Left lung (tissue), 10 donors: ENCODE results near the gene SEMA4B. TPM values are rescaled to one million over a fixed set of nuclear protein-coding genes. Genes with fewer than 3 reads are reported as not detected.

Experiments used
- ATAC-seq: fragments of 200-7000 bp; cut with Tn5 transposase; one replicate; pipeline ENCODE4 v1.9.1; 2020; ENCODE audit warnings: moderate library complexity
- DNase-seq, 4 donors: peaks; one replicate each; pipeline ENCODE4 v3.0.0-alpha.2; 2013 to 2020
- H3K27ac ChIP-seq, 2 donors: fragments of 200-600 bp; sonication (generic) in 1 of 2; one replicate each; pipeline versions ENCODE4 v1.5.0 to v1.8.0; 2020 to 2021
- H3K27me3 ChIP-seq, 2 donors: fragments of 200-600 bp; sonication (generic) in 1 of 2; one replicate each; pipeline versions ENCODE4 v1.5.0 to v1.8.0; 2020 to 2021
- H3K36me3 ChIP-seq, 2 donors: fragments of 200-600 bp; sonication (generic) in 1 of 2; one replicate each; pipeline versions ENCODE4 v1.5.0 to v1.8.0; 2020 to 2021
- H3K4me1 ChIP-seq, 2 donors: fragments of 200-600 bp; one replicate each; pipeline ENCODE4 v1.8.0; 2021
- H3K4me3 ChIP-seq, 2 donors: fragments of 200-600 bp; sonication (generic) in 1 of 2; one replicate each; pipeline versions ENCODE4 v1.5.0 to v1.8.0; 2020 to 2021; ENCODE audit warnings: mild to moderate bottlenecking in 1 of 2
- H3K9me3 ChIP-seq, 2 donors: fragments of 200-600 bp; sonication (generic) in 1 of 2; one replicate each; pipeline versions ENCODE4 v1.5.0 to v1.8.0; 2020 to 2021
- intact Hi-C, 2 donors: fragments of 100-400 bp; cut with DNase I; formaldehyde crosslinking; loops; one replicate each; pipeline versions ENCODE4 v1.11.2 to v1.14.2; 2022
- polyA plus RNA-seq, 6 donors: library from polyadenylated mRNA; unstranded; fragments of 120-200 nt; gene quantifications; one replicate each; pipeline ENCODE4 v1.2.1, GENCODE V29; 2013; ENCODE audit not compliant: insufficient read length in 6 of 6
- total RNA-seq, 2 donors: library from RNA; stranded (reverse); fragmentation: NEBNext Ultra II Directional; extraction: Animal tissue kit (Norgen Biotek cat#: 25700); gene quantifications; one replicate each; pipeline ENCODE4 v1.2.1, GENCODE V29; 2021
- TF ChIP-seq, protein P1 (sequence below), 2 donors: fragments of 200-600 bp; sonication (generic) in 1 of 2; IDR thresholded peaks; one replicate each; pipeline versions ENCODE4 v1.5.0 to v1.8.0; 2021; ENCODE audit warnings: antibody characterized with exemption in 2 of 2
- donor health status: DM: no; HTN: yes; CAD: no.
- donor health status: DM: no; HTN: no; CAD: no.

The SEMA4B gene
- total and polyA plus RNA-seq, 8 donors = 22.8 to 66.7 (median 26.6) TPM

DNA sequence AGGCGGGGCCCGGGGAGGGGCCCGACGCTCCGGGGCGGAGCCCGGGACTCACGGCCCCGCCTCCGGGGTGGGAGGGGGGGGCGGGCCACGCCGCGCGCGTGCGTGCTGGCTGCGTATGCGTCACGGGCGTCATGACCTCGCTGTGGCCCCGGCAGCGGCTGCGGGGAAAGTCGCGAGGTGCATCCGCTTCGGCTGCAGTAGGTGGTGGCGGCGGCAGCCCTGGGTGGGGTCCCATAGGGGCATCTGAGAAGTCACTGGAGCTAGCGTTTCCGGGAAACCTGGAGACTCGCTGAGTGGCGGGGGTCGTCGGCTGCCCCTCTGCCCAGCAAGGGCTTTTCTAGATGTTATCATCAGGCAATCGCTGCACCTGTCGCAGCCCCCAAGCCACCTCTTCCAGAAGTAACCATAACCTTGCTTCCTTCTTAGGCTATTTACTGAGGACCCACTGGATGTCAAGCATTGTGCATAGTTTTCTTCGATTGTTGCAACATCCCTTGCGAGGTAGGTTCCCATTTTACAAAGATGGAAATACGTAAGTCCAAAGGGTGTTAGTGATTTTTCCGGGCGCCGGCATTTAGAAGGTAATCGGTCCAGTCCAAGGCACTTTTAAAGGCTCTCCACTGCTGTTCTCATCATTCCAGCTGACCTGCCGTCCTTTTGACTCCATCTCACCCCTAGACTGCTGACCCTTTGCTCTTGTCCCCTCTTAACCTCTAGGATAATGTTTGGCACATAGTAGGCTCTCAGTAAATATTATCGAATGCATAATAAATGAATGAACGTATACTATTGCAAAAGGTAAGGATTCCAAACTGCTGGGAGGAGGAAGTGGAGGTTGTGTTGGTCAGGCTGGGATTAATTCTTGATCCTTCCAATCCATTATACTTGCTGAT, 33.2 kb downstream of the SEMA4B start, which contains the start of gene GDPGP1:
Gene GDPGP1 (plus strand): TSS at position 114 of the 893 bp plus-strand sequence. CDS start 6,700 bp downstream, outside the sequence.
- Histone ChIP-seq H3K4me1 (peaks cover 14 to 40% of the 10 kb centered on the region in 2 donors), H3K9me3 (no peaks in the 10 kb centered on the region), H3K36me3 (peaks cover 0 to 37% of the 10 kb centered on the region in 2 donors), H3K27ac (peak within 1 kb of the TSS; percentile 89 to 93), H3K4me3 (peak within 1 kb of the TSS; percentile 66 to 94), H3K27me3 (no peaks in the 10 kb centered on the region)
- DNase-seq (no peak), ATAC-seq (no peak)
- TF ChIP-seq, protein P1, sequence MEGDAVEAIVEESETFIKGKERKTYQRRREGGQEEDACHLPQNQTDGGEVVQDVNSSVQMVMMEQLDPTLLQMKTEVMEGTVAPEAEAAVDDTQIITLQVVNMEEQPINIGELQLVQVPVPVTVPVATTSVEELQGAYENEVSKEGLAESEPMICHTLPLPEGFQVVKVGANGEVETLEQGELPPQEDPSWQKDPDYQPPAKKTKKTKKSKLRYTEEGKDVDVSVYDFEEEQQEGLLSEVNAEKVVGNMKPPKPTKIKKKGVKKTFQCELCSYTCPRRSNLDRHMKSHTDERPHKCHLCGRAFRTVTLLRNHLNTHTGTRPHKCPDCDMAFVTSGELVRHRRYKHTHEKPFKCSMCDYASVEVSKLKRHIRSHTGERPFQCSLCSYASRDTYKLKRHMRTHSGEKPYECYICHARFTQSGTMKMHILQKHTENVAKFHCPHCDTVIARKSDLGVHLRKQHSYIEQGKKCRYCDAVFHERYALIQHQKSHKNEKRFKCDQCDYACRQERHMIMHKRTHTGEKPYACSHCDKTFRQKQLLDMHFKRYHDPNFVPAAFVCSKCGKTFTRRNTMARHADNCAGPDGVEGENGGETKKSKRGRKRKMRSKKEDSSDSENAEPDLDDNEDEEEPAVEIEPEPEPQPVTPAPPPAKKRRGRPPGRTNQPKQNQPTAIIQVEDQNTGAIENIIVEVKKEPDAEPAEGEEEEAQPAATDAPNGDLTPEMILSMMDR (IDR thresholded peaks at IDR 0.05) = no peak
- intact Hi-C loops = no loop called here

DNA sequence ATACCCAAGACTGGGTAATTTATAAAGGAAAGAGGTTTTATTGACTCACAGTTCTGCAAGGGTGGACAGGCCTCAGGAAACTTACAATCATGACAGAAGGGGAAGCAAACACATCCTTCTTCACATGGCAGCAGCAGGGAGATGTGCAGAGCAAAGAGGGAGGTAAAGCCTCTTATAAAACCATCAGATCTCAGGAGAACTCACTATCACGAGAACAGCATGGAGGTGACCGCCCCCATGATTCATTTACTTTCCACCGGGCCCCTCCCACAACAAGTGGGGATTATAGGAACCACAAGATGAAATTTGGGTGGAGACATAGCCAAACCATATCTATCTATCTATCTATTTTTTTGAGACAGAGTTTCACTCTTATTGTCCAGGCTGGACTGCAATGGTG, 38.2 kb downstream of the SEMA4B start:
- no peaks in the 10 kb centered on the region for H3K27me3 ChIP-seq
- H3K27ac ChIP-seq = no peak overlapping the region
- H3K4me3 ChIP-seq = no peak overlapping the region
- H3K36me3 ChIP-seq = peaks cover 0 to 35% of the 10 kb centered on the region in 2 donors
- ATAC-seq = no peak
- DNase-seq = no peak
- peaks cover 0 to 7% of the 10 kb centered on the region in 2 donors for H3K4me1 ChIP-seq
- no peaks in the 10 kb centered on the region for H3K9me3 ChIP-seq
- TF ChIP-seq, protein P1 (IDR thresholded peaks at IDR 0.05) = no peak
- intact Hi-C loops = no loop called here

DNA sequence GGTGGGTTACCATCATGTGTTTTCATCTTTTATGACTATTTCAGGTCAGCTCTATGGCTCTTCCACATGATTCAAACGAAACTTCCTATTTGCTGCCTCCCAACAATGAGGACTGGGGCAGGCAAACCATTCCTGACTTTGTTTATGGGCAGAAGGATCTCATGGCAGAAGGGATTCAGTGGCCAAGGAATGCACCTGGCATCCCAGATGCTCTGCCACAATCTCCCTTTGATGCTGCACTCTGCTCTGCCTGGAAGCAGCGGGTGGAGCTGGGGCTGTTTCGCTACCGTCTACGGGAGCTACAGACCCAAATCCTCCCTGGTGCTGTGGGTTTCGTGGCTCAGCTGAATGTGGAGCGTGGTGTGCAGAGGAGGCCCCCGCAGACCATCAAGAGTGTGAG, 39.7 kb downstream of the SEMA4B start:
- Histone ChIP-seq H3K4me1 (no peaks in the 10 kb centered on the region), H3K36me3 (peaks cover 0 to 35% of the 10 kb centered on the region in 2 donors), H3K9me3 (no peaks in the 10 kb centered on the region), H3K27ac (no peak overlapping the region), H3K27me3 (no peaks in the 10 kb centered on the region), H3K4me3 (no peak overlapping the region)
- DNase-seq (no peak), ATAC-seq (no peak)
- TF ChIP-seq, protein P1 (IDR thresholded peaks at IDR 0.05) = no peak
- intact Hi-C loops = no loop called here

DNA sequence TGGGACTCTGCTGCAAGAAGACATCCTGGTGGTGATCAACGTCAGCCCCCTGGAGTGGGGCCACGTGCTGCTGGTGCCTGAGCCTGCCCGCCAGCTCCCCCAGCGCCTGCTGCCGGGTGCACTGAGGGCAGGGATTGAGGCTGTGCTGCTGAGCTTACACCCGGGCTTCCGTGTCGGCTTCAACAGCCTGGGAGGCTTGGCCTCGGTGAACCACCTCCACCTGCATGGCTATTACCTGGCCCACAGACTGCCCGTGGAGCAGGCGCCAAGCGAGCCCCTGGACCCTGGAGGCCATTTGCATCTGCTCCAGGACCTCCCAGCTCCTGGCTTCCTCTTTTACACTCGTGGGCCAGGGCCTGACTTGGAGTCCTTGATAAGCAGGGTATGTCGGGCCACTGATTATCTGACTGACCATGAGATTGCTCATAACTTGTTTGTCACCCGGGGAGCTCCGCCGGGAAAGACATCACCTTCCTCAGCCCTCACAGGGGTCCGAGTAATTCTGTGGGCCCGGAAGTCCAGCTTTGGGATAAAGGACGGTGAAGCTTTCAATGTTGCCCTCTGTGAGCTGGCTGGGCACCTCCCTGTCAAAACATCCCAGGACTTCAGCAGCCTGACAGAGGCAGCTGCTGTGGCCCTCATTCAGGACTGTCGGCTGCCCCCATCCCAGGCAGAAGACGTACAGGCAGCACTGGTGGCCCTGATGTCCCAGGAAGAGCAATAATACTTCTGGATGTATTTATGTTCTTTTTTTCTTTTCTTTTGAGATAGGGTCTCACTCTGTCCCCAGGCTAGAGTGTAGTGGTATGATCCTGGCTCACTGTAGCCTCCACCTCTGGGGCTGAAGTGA, 40.4 kb downstream of the SEMA4B start:
- ATAC-seq (no peak), DNase-seq (no peak)
- TF ChIP-seq, protein P1 (IDR thresholded peaks at IDR 0.05) = no peak
- no peaks in the 10 kb centered on the region for H3K27me3 ChIP-seq
- H3K27ac ChIP-seq = no peak overlapping the region
- peaks cover 0 to 35% of the 10 kb centered on the region in 2 donors for H3K36me3 ChIP-seq
- H3K4me3 ChIP-seq = no peak overlapping the region
- H3K4me1 ChIP-seq = no peaks in the 10 kb centered on the region
- H3K9me3 ChIP-seq = no peaks in the 10 kb centered on the region
- intact Hi-C loops = no loop called here
